ENCODE measurements around the gene HMG20B. TPM values are rescaled to one million over a fixed set of nuclear protein-coding genes. Genes with fewer than 3 reads are reported as not detected.

The HMG20B gene
- total RNA-seq, 3 donors from 2014 or later: 120 to 142 (median 127) TPM

DNA sequence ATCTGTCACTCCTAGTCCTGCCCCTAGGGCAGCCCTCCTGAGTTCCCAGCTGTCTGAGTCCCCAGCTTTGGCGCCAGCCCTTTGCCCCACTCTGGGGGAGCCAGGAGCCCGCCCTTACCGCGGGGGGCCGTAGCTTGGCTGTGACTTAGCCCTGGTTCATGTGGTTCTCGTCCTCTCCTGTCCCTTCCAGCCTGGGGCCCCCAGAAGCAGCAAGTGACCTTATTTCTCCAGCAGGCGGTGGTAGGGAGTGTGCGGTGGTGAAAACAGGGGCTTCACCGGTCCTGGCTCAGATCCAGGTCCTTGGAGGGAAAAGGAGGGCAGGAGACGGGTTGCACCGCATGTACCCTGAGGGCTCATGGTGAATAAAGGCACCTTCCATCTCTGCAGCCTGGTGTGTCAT lies 20.4 kb downstream of the HMG20B start:
- H3K27me3 ChIP-seq: no peaks in the 10 kb centered on the region
- H3K9me3 ChIP-seq: no peaks in the 10 kb centered on the region
- no peak overlapping the region for H3K4me3 ChIP-seq
- no peaks in the 10 kb centered on the region for H3K4me1 ChIP-seq
- TF ChIP-seq POLR2A (IDR thresholded peaks at IDR 0.05): no peak
- TF ChIP-seq, protein P1, sequence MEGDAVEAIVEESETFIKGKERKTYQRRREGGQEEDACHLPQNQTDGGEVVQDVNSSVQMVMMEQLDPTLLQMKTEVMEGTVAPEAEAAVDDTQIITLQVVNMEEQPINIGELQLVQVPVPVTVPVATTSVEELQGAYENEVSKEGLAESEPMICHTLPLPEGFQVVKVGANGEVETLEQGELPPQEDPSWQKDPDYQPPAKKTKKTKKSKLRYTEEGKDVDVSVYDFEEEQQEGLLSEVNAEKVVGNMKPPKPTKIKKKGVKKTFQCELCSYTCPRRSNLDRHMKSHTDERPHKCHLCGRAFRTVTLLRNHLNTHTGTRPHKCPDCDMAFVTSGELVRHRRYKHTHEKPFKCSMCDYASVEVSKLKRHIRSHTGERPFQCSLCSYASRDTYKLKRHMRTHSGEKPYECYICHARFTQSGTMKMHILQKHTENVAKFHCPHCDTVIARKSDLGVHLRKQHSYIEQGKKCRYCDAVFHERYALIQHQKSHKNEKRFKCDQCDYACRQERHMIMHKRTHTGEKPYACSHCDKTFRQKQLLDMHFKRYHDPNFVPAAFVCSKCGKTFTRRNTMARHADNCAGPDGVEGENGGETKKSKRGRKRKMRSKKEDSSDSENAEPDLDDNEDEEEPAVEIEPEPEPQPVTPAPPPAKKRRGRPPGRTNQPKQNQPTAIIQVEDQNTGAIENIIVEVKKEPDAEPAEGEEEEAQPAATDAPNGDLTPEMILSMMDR (IDR thresholded peaks at IDR 0.05): no peak
- TF ChIP-seq POLR2AphosphoS5 (IDR thresholded peaks at IDR 0.05): no peak
- H3K36me3 ChIP-seq: no peaks in the 10 kb centered on the region
- H3K27ac ChIP-seq: no peak overlapping the region
- no peak for DNase-seq (ENCODE audit: low spot score in 2 of 2)
- intact Hi-C loops (cut with DNase I; ENCODE audit: low total_unique reads): no loop called here

DNA sequence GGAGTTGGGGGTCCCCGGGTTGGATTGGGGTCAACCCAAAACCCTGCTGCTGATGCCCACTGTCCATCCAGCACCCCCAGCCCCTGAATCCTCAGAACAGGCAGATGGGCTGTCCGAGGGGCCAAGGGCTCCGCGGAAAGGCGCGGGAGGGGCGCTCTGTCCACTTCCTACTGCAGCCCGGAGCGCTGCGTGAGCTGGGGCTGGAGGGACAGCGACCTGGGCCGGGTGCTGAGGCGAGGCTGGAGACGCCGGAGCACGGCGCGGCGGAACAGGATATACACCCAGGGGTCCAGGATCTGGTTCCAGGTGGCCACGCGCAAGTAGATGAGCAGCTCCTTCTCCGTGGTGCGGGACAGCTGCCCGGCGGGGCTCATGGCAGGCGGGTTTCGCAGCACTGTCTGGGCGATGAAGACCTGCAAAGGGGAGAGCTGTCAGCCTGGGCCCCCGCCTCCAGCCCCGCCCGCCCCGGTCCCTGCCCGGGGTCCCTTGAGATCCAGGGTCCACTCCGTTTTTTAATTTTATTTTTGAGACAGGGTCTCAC lies 22.8 kb downstream of the HMG20B start:
- intact Hi-C loops (cut with DNase I; ENCODE audit: low total_unique reads): no loop called here
- Histone ChIP-seq H3K36me3 (no peaks in the 10 kb centered on the region), H3K4me1 (no peaks in the 10 kb centered on the region), H3K9me3 (no peaks in the 10 kb centered on the region), H3K27ac (no peak overlapping the region), H3K27me3 (no peaks in the 10 kb centered on the region), H3K4me3 (no peak overlapping the region)
- no peak for DNase-seq (ENCODE audit: low spot score in 2 of 2)
- no peak for TF ChIP-seq POLR2A (IDR thresholded peaks at IDR 0.05)
- no peak for TF ChIP-seq POLR2AphosphoS5 (IDR thresholded peaks at IDR 0.05)
- TF ChIP-seq, protein P1 (IDR thresholded peaks at IDR 0.05): no peak

DNA sequence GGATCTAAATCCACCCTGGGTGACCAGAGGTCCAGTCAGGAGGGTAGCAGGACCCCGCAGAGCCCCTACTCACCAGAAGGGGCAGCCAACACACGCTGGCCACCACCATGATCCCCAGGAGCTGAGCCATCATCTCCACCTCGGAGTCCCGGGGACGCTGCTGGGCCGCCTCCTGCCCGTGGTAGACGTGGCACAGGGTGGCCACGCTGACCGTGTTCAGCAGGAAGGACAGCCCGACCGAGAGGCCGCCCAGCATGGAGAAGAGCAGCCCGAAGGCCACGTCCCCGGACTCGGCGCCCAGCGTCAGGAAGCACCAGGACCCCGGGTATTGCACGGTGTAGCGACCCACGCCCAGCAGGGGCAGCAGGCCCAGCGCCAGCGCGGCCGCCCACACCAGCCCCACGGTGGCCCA lies 27.0 kb downstream of the HMG20B start:
- TF ChIP-seq POLR2A (IDR thresholded peaks at IDR 0.05): no peak
- no peak for TF ChIP-seq POLR2AphosphoS5 (IDR thresholded peaks at IDR 0.05)
- TF ChIP-seq, protein P1 (IDR thresholded peaks at IDR 0.05): no peak
- no peaks in the 10 kb centered on the region for H3K9me3 ChIP-seq
- no peak for DNase-seq (ENCODE audit: low spot score in 2 of 2)
- H3K4me3 ChIP-seq: no peak overlapping the region
- H3K27ac ChIP-seq: no peak overlapping the region
- no peaks in the 10 kb centered on the region for H3K27me3 ChIP-seq
- no peaks in the 10 kb centered on the region for H3K36me3 ChIP-seq
- H3K4me1 ChIP-seq: no peaks in the 10 kb centered on the region
- intact Hi-C loops (cut with DNase I; ENCODE audit: low total_unique reads): no loop called here

DNA sequence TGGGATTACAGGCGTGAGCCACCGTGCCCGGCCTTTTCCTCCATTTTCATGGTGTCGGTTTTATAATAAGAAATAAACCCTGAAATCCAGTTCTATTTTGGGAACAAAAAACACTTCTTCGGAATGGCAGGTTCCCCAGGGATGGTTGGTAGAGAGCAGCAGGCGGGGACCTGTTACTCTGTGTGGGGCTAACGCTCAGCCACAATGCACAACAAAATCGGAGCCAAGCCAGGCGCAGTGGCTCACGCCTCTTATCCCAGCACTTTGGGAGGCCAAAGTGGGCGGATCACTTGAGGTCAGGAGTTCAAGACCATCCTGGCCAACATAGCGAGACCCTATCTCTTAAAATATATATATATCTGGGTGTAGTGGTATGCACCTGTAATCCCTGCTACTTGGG lies 28.3 kb downstream of the HMG20B start:
- TF ChIP-seq POLR2A (IDR thresholded peaks at IDR 0.05) (no peak), POLR2AphosphoS5 (IDR thresholded peaks at IDR 0.05) (no peak)
- TF ChIP-seq, protein P1 (IDR thresholded peaks at IDR 0.05): no peak
- Histone ChIP-seq H3K4me3 (no peak overlapping the region), H3K9me3 (no peaks in the 10 kb centered on the region), H3K4me1 (no peaks in the 10 kb centered on the region), H3K27me3 (no peaks in the 10 kb centered on the region), H3K36me3 (no peaks in the 10 kb centered on the region), H3K27ac (no peak overlapping the region)
- no peak for DNase-seq (ENCODE audit: low spot score in 2 of 2)
- intact Hi-C loops (cut with DNase I; ENCODE audit: low total_unique reads): no loop called here

DNA sequence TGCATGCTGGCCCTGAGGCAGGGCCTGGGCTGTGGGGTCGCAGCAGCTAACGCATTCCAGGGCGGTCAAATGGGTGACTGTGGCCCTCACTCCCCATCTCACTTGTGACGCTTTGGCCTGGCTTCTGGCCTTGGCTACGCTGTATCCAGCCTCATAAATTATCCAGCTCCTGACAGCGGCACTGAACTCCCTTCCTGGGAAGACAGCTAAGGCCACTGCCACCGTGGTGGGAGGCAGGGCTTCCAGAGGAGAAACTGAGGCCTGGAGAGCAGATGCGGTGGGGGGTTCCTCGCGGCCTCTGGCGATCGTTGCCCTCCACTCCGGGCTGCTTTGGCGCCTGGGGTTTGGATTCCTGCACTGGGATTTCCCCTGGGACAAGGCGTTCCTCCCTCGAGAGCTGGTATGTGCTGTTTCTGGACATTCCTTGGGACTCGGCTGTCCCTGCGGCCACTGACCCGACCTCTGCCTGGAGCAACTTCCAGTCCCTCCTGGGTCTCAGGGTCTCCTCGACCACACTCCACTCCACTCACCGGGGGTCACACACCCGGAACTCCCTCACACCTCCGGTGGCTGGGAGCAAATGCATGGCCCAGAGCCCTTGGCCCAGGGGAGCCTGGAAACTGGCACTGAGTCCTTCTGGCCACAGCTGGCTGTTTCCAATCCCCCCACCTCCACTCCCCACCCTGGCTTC lies 30.5 kb downstream of the HMG20B start:
- DNase-seq (ENCODE audit: low spot score in 2 of 2): no peak
- intact Hi-C loops (cut with DNase I; ENCODE audit: low total_unique reads): no loop called here
- H3K4me3 ChIP-seq: no peak overlapping the region
- TF ChIP-seq, protein P1 (IDR thresholded peaks at IDR 0.05): no peak
- no peaks in the 10 kb centered on the region for H3K27me3 ChIP-seq
- peaks cover 0 to 7% of the 10 kb centered on the region in 2 donors for H3K4me1 ChIP-seq
- no peaks in the 10 kb centered on the region for H3K36me3 ChIP-seq
- H3K27ac ChIP-seq: no peak overlapping the region
- H3K9me3 ChIP-seq: no peaks in the 10 kb centered on the region
